GM12801 (cell line): Measurements from ENCODE around the gene LUZP1.

Source experiments
- CTCF ChIP-seq: IDR thresholded peaks from one replicate; pipeline ENCODE4 v1.5.1; 2011; ENCODE audit warnings: control low read depth; ENCODE audit not compliant: insufficient read length; ENCODE audit errors: extremely low read depth

The LUZP1 gene

GRCh38 chr1:23179862-23180261 lies 11.2 kb upstream of the LUZP1 start:
- no peak for TF ChIP-seq CTCF

GRCh38 chr1:23178950-23179349 lies 10.3 kb upstream of the LUZP1 start:
- TF ChIP-seq CTCF: no peak

- TF ChIP-seq CTCF: no peak
Measured at GRCh38 chr1:23178414-23178813, 9.8 kb upstream of the LUZP1 start.

DNA sequence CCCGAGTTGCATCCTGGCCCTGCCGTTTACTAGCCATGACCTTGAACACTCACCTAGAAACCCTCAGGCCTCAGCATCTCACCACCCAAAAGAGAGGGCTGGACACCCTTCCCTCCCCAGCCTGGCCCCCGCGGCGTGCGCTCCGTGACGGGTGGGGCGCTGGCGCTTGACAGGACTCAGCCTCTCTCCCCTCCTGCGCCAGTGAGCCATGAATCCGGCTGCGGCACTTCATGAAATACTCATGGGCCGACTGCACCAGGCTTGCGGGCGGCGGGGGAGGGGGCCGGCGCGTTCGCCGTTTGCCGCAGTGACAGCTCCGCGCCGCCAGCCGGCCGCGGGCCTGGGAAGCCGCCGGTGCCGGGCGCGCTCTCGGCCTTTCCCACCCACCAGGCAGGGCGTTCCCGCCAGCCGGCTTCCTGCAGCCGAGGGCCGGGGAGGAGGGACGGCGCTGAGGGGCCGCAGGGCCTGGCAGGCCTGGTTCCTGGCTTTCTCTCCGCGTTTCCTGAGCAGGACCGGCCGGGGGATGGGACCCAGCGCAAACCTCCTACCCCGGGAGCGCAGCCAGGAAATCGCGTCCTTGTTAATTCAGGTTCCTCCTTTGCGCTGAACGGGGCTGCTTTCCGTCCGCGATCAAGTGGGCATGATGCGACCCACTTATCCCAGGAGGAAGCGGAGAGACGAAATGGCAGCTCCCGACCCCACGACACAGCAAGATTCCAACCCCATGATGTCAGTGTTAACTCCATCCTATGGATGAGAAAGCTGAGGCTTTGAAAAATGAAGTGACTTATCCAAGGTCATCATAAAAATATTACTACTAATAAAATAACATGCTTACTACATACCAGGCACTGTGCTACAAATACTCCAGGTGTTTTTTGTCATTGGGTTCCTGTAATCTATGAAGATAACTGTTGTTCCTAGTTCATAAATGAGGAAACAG lies 9.1 kb upstream of the LUZP1 start:
- no peak for TF ChIP-seq CTCF

DNA sequence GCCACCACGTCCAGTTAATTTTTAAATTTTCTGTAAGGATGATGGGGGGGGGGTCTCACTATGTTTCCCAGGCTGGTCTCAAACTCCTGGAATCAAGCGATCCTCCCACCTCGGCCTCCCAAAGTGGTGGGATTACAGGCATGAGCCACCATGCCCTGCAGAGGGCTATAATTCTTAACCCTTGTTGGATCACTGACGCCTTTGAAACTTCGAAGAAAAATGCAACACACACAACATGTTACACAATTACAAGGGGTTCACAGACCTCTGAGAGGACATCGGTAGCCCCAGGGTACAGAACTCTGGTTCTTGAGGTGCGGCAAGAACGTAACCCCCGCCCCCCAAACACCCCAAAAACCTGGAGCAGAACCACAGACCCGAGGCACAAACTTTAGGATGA lies 8.4 kb upstream of the LUZP1 start:
- TF ChIP-seq CTCF: no peak

DNA sequence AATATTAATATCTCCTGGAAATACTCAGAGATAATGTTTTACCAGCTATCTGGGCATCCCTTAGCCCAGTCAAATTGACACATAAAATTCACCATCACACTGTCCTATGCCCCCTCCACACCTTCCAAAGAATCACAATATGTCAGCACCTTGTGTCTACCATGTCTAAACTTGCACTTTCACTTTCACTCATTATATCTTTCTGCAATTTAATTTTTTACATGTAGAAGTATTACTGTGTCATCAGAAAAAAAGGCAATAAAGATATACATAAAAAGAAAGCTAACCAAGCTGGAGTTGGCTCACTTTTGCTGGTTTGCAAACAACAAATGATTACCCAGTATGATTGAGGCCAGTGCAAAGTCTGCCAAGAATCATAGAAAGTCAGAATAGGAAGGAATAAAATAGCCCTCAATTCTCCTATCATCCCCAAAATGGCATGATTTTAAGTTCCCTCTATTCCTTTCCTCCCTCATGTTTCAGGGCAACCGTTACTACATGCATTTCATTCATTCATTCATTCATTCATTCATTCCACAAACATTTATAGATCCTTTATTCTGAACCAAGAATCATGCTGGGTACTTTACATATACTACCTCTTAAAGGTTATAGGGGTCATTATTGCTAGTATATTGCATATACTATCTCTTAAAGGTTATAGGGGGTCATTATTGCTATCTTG lies 5.9 kb upstream of the LUZP1 start:
- no peak for TF ChIP-seq CTCF

DNA sequence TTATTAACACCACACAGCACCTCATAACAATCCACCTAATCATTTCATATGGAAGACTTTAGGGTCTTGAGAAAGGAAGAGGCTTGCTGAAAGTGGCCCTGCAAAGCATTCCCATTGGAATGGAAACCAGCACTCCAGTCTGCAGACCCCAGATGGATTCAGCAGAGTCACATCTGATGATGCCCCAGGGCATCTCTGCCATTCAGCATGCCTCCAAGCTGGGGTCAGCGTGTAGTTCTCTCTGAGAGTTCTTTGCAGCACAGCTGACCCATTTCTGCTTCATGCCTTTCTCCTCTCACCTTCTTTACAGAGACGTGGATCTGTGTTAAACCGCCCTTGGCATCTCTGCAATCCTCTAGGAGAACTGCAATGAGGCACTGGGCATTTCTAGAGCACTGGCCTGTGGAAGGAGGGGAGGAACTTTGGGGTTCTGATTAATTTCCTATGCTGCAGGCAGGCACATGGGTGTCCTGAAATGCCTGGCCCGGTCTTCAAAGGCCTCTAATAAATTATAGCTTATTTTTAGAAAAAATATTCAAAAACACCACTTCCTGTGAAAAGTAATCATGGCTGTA lies 2.6 kb upstream of the LUZP1 start:
- no peak for TF ChIP-seq CTCF
